Hindlimb muscle (tissue), 1 donor: ENCODE measurements around the gene MATCAP1. TPM values are rescaled to one million over a fixed set of nuclear protein-coding genes. Genes with fewer than 3 reads are reported as not detected.

ENCODE experiments used
- polyA plus RNA-seq: library from polyadenylated mRNA; unstranded; fragments of 120-200 nt; gene quantifications from one replicate; pipeline ENCODE4 v1.2.1, GENCODE V29; 2013; ENCODE audit not compliant: insufficient read length

Gene MATCAP1
- polyA plus RNA-seq, 1 donor = 22.9 TPM

Other genes with a start within 250 kb of the MATCAP1 start
- 88.3 TPM for gene CIAO2B, start 249.6 kb downstream of the MATCAP1 start, polyA plus RNA-seq
- 28.6 TPM for gene CES2, start 248.4 kb downstream of the MATCAP1 start, polyA plus RNA-seq
- 0.37 TPM for gene CES3, start 222.7 kb downstream of the MATCAP1 start, polyA plus RNA-seq
- gene CES4A, start 195.4 kb downstream of the MATCAP1 start, polyA plus RNA-seq = 2.6 TPM
- 37.7 TPM for gene CBFB, start 154.8 kb downstream of the MATCAP1 start, polyA plus RNA-seq
- gene PHAF1, start 74.0 kb downstream of the MATCAP1 start, polyA plus RNA-seq = 20.8 TPM
- 10.9 TPM for gene B3GNT9, start 33.0 kb downstream of the MATCAP1 start, polyA plus RNA-seq
- 5.9 TPM for gene TRADD, start 24.1 kb downstream of the MATCAP1 start, polyA plus RNA-seq
- gene FBXL8, start 24.0 kb downstream of the MATCAP1 start, polyA plus RNA-seq = 2.5 TPM
- gene HSF4, start 19.2 kb downstream of the MATCAP1 start, polyA plus RNA-seq = 5.3 TPM
- 44.3 TPM for gene NOL3, start 13.4 kb downstream of the MATCAP1 start, polyA plus RNA-seq
- 15.3 TPM for gene EXOC3L1, start 6.2 kb upstream of the MATCAP1 start, polyA plus RNA-seq
- 40.9 TPM for gene E2F4, start 8.2 kb upstream of the MATCAP1 start, polyA plus RNA-seq
- gene ELMO3, start 15.2 kb upstream of the MATCAP1 start, polyA plus RNA-seq = 1.1 TPM
- 17.5 TPM for gene TMEM208, start 43.2 kb upstream of the MATCAP1 start, polyA plus RNA-seq
- gene FHOD1, start 63.5 kb upstream of the MATCAP1 start, polyA plus RNA-seq = 20.1 TPM
- 1.5 TPM for gene SLC9A5, start 65.0 kb upstream of the MATCAP1 start, polyA plus RNA-seq
- 10.0 TPM for gene PLEKHG4, start 95.6 kb upstream of the MATCAP1 start, polyA plus RNA-seq
- 0.31 TPM for gene KCTD19, start 142.8 kb upstream of the MATCAP1 start, polyA plus RNA-seq
- gene LRRC36, start 142.9 kb upstream of the MATCAP1 start, polyA plus RNA-seq = 0.50 TPM
- gene TPPP3, start 209.5 kb upstream of the MATCAP1 start, polyA plus RNA-seq = 384 TPM
- 18.3 TPM for gene ZDHHC1, start 232.5 kb upstream of the MATCAP1 start, polyA plus RNA-seq
- 12.5 TPM for gene HSD11B2, start 247.2 kb upstream of the MATCAP1 start, polyA plus RNA-seq